ENCODE data around the gene SHMT2. TPM values are rescaled to one million over a fixed set of nuclear protein-coding genes. Genes with fewer than 3 reads are reported as not detected.
"Not testable (repeated sequence)": the region's sequence is repeated elsewhere in the genome, so short reads cannot be mapped to it uniquely, and the experiment has no call there.

Gene SHMT2
- total RNA-seq, 1 donor from 2014 or later = 97.4 TPM

DNA sequence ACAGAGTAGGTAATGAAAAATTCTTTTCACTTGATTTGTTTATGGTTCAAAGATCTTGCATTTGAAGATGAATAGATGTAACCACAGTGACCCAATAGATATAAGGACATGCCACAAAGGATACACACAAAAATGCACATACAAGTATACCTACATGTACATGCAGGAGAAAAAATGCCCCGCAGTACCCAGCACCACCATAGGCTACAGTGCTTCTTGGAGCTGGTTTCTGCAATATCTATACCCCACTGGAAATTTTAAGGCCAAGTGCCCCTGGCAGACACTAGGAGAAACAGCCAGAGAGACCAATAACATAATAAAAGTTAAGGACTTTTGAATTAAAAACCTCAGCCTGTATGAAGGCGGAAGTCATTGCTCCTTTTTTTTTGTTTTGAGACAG lies 33.6 kb downstream of the SHMT2 start:
- no peak for DNase-seq (ENCODE audit: low spot score)

DNA sequence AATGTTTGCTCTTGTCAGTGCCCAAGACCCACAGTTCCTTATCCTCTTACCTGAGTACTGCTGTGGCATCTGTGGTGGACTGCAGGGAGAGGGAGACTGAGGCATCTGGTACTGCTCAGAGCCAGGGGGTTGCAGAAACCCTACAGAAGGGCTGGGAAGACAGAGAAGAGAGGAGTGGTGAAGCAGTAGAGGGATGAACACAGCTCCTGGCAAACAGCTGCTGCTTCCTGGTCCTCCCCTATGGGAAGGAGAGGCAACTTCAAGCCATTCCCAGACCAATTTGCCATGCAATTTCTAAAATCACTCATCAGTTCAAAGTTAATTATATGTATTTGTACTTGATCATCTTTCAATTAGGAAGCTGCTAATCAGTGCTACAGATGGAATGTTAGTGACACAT lies 37.2 kb downstream of the SHMT2 start:
- DNase-seq (ENCODE audit: low spot score) = no peak

DNA sequence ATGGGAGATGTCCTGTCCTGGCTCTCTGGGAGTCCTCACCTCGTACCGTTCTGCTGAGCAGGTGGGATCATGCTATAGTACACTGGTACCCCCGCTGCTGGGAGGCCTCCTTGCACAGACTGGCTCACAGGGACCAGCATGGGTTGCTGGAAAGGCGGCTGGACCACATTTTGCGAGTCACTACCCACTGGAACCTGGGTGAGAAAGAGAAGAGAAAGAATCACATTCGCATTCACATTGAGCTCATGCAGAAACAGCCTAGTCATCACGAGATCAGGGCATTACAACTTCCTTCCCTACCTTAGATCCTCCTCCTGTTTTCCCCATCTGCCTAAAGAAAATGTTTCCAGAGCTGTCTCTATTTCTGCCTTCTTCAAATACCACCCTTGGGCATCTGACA lies 38.8 kb downstream of the SHMT2 start:
- DNase-seq (ENCODE audit: low spot score) = no peak

DNA sequence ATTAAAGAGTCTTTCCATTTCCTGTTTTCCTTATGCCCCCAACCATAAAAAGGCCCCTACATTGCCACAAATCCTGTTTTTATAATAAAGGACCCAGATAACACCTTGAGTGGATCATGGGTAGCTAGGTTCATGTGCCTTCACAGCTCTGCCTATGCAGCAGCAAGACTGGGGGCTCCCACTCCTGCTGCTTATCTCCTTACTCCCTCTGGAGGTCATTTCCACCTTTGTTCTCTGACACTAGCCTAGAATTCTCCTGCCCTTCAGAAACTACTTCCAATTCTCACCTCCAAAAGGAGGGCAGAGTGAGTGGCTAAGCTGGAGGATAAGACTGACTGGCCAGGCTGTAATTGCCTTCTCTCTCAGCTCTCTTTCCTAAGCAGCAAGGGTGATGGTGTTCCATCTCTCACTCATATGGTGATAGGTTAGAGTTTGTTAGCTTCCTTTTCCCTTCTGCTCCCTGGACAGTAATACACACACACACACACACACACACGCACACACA lies 41.5 kb downstream of the SHMT2 start:
- DNase-seq (ENCODE audit: low spot score) = no peak

DNA sequence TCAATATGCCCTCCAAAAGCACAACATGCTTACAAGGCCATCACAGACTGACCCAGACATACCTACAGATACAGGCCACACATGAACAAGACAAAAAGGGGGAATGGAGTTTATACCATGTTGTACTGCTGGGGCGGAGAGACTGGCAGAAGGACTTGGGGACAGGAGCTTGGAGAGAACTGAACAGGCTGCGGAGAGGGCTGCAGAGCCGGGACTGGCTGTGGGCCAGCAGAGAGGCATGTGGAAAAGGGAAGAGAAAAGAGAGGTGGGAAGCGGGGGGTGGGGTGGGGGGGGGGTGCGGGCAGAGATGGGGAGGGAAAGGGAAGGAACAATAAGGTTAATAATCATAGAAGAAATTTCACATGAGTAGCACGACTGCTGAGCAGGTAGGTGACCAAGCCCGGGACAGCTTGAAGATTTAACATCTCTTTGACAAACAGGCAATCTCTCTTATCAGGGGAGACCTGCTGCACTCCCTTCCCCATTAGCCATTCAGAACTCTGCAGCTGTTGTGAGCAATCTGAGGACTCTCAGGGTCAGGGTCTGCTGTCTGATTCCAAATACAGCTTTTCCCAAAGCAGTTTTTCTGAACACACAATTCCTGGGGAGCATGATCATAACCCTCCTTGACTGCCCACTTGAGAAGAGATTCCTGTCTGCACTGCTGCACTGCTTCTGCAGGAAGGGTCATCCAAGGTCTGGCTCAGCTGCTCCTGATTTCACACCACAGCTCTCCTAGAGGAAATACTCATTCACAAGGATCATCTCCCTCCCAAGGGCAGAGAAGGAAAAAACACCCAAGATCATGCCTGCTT lies 43.0 kb downstream of the SHMT2 start:
- no peak for DNase-seq (ENCODE audit: low spot score)

DNA sequence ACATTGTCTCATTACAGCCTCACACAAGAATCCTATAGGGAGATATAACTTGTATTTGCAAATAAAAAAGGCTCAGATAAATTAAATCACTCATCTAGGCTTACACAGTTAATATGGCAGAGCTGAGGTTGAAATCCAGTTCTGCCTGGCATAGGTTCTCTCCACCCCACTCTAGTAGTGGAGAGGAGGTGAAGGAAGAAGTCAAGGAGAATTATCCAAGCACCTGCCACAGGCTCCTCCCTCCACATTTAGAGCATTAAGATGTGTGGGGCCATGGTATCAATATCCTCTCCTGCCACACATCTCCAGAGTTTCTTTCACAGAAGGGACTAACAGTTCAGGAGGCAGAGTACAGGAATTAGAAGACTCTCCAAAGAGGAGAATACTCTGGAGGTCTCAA lies 44.0 kb downstream of the SHMT2 start:
- no peak for DNase-seq (ENCODE audit: low spot score)

DNA sequence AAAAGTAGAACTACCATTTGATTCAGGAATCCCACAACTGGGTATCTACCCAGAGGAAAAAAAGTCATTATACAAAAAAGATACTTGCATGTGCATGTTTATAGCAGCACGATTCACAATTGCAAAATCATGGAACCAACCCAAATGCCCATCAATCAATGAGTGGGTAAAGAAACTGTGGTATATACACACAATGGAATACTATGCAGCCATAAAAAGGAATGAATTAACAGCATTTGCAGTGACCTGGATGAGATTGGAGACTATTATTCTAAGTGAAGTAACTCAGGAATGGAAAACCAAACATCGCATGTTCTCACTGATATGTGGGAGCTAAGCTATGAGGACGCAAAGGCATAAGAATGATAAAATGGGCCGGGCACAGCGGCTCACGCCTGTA lies 46.7 kb downstream of the SHMT2 start:
- not testable (repeated sequence) for DNase-seq (ENCODE audit: low spot score)

DNA sequence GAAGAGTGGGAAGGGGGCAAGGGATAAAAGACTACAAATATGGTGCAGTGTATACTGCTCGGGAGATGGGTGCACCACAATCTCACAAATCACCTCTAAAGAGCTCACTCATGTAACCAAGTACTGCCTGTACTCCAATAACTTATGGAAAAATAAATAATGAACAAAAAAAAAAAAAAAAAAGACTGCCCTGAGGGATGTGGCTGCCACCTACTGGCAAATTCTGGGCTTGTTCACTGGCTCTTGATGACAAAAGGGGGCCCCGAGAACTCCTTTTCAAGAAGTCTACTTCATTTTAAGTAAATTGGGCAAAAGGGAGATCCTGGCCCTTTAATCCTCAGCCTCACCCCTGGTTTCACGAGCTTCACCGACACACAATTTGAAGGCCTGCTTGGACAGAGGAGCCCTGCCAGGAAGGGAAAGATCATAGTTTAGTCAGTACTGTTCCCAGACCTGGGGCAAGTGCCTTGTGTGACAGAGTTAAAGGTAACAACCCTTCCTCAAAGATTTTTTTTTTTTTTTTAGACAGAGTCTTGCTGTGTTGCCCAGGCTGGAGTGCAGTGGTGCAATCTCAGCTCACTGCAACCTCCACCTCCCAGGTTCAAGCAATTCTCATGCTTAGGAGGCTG lies 47.5 kb downstream of the SHMT2 start:
- no peak for DNase-seq (ENCODE audit: low spot score)

DNA sequence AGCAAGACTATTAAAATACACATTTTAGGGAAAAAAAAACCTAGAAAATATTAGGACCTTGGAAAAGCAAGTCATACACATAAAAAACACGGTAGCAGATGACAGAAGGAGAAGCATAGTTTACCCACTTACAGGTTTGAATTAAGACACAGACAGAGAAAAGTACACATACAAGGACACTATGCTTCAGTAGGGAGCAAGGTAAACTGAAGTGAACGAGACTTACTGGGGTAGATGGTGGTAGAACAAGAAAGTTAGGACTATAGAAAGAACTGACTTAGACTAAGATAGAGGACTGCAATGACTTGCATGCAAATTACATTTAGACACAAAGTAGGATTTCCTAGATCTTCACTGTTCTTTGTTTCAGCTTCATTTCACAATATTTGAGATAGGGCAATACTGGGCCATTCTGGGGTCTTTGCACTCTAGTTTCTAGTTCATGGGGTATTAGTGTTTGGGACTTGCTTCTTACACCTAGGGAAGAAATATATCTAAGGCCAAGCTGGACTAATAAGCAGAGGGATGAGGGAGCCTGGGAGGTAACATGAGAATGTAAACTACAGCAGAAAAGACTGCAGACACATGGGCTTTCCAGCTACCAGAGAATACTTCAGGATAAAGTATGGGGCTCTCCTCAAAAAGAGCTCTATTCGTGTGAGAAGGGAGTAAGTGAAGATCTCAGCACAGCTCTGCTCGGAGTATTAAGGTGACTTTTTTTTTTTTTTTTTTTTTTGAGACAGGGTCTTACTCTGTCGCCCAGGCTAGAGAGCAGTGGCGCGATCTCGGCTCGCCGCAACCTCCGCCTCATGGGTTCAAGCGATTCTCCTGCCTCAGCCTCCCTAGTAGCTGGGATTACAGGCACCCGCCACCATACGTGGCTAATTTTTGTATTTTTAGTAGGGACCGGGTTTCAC lies 49.2 kb downstream of the SHMT2 start:
- no peak for DNase-seq (ENCODE audit: low spot score)

DNA sequence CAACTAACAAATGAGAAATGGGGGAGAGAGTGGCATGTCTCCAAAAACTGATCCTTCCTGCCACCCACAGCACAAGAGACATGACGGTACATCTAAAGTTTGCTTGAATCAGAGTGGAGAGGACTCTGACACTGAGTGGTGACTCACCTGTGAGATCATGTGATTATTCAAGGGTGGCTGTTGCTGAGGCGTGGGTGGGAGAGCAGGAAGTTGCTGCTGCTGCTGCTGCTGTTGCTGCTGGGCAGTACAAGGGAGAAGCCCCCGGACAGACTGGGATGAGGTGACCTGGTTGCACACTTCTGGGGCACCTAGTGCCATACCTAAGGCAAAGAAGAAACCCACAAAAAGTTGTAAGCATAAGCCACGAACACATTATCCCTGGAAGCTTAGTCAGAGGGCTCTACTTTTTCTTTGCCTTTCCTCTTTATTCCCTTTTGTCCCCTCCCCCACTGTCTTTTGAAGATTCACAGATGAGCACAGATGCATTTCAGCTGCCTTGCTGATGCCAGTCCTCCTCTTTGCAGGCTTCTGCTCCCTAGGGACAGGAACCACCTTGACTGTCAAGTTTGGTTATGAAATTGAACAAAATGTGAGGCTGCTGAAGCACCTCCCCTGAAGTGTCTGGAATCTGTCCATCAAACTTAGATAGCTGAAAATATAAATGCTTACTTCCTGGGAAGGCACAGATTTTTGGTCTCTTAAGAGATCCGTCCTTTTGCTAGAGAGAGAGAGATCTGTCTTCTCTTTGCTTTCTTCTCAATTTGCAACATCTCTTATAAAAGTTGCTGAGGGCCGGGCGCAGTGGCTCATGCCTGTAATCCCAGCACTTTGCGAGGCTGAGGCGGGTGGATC lies 50.9 kb downstream of the SHMT2 start:
- DNase-seq (ENCODE audit: low spot score) = peak; percentile 62

DNA sequence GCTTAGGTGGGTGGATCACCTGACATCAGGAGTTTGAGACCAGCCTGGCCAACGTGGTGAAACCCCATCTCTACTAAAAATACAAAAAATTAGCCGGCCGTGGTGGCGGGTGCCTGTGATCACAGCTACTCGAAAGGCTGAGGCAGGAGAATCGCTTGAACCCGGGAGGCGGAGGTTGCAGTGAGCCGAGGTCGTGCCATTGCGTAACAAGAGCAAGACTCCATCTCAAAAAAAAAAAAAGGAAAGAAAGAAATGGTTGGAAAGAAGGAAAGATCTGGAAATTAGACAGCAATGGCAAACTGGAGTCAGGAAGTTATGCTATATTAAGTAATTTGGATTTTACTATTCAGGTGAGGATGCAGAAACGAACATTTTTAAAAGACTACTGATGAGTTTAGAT lies 52.6 kb downstream of the SHMT2 start:
- not testable (repeated sequence) for DNase-seq (ENCODE audit: low spot score)

Other genes with a start within 250 kb of the SHMT2 start
- 7.5 TPM for gene ZBTB39, start 223.2 kb upstream of the SHMT2 start, total RNA-seq
- not detected for gene TAC3, start 213.2 kb upstream of the SHMT2 start, total RNA-seq
- 0.23 TPM for gene MYO1A, start 179.6 kb upstream of the SHMT2 start, total RNA-seq
- gene NEMP1, start 150.9 kb upstream of the SHMT2 start, total RNA-seq = 12.5 TPM
- gene NAB2, start 140.6 kb upstream of the SHMT2 start, total RNA-seq = 16.2 TPM
- gene STAT6, start 118.3 kb upstream of the SHMT2 start, total RNA-seq = 280 TPM
- 180 TPM for gene LRP1, start 101.2 kb upstream of the SHMT2 start, total RNA-seq
- gene LRP1-AS, start 82.1 kb upstream of the SHMT2 start, total RNA-seq = not detected
- not detected for gene NXPH4, start 12.9 kb upstream of the SHMT2 start, total RNA-seq
- 3.0 TPM for gene STAC3, start 21.5 kb downstream of the SHMT2 start, total RNA-seq
- 75.3 TPM for gene R3HDM2, start 201.3 kb downstream of the SHMT2 start, total RNA-seq
- not detected for gene INHBC, start 205.1 kb downstream of the SHMT2 start, total RNA-seq
- 0.23 TPM for gene INHBE, start 225.6 kb downstream of the SHMT2 start, total RNA-seq
- 4.2 TPM for gene GLI1, start 230.1 kb downstream of the SHMT2 start, total RNA-seq